Measurements from ENCODE around the gene ATXN7L3. TPM values are rescaled to one million over a fixed set of nuclear protein-coding genes. Genes with fewer than 3 reads are reported as not detected.

The ATXN7L3 gene
- total and polyA plus RNA-seq, 12 donors, result 23.7 to 40.6 (median 30.7) TPM

DNA sequence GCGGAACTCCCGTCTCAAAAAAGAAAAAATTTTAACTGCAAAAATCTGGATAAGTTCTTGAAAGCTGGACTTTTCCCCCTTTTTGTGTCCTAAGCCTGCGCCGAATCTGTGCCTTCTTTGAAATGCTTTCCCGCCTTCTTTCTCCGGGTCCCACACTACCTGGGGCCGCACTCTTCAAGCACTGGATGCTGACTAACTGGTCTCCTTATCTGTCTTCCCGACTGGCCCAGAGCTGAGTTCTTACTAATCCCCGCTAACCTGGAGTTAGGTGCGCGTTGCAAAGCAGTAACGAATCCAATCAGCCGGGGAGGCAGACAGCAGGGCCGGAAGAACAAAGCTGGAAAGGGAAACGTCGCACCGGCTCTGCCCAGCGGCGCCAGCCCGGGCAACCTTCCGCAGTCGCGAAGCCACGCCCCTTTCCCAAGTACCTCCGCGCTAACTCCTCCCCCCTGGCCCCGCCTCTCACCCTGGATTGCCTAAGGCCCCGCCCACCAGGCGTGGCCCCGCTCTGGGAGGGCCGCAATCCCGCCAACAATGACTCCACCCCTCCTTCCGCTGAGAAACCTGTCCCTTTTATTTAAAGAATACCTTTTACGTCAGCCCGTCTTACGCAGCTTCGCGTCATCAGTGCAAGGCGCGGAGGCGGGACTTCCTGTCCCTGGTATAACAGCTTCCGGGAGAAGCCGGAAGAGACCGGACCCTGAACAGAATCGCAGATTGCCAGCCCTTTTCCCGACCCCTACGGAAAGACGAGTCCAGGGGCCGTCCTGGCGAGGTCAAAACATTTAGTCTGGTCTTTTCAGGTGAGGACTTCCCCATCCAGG, 13.2 kb downstream of the ATXN7L3 start, which contains the start of gene TMUB2:
Gene TMUB2, plus strand, starts transcription at position 666 of the 824 bp plus-strand sequence. CDS start 737 bp downstream, outside the sequence.
- TF ChIP-seq, protein P1, sequence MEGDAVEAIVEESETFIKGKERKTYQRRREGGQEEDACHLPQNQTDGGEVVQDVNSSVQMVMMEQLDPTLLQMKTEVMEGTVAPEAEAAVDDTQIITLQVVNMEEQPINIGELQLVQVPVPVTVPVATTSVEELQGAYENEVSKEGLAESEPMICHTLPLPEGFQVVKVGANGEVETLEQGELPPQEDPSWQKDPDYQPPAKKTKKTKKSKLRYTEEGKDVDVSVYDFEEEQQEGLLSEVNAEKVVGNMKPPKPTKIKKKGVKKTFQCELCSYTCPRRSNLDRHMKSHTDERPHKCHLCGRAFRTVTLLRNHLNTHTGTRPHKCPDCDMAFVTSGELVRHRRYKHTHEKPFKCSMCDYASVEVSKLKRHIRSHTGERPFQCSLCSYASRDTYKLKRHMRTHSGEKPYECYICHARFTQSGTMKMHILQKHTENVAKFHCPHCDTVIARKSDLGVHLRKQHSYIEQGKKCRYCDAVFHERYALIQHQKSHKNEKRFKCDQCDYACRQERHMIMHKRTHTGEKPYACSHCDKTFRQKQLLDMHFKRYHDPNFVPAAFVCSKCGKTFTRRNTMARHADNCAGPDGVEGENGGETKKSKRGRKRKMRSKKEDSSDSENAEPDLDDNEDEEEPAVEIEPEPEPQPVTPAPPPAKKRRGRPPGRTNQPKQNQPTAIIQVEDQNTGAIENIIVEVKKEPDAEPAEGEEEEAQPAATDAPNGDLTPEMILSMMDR (IDR thresholded peaks at IDR 0.05), result no peak
- Histone ChIP-seq H3K27ac (peak within 1 kb of the TSS; percentile 87 to 99 (median 96)), H3K27me3 (no peaks in the 10 kb centered on the region), H3K9me3 (no peaks in the 10 kb centered on the region), H3K36me3 (peaks cover 0 to 56% (median 21%) of the 10 kb centered on the region in 9 donors), H3K4me1 (peaks cover 11 to 42% (median 27%) of the 10 kb centered on the region in 9 donors), H3K4me3 (peak within 1 kb of the TSS; percentile 78 to 95 (median 88))
- 0 to 1% methylated on average over 50 of the region's 50 CpGs for WGBS, 2 donors
- DNase-seq, result peak; percentile 99
- peak; percentile 95 to 99 (median 97) for ATAC-seq
- intact Hi-C loops (cut with DNase I), result loop anchor here in 2 of 10 donors (1.0 to 2.0 kb wide), 2 partner anchors 13 to 32 kb away; partner anchors contain the start of genes ATXN7L3 (in 1 of the 2) and UBTF (in 1 of the 2)

DNA sequence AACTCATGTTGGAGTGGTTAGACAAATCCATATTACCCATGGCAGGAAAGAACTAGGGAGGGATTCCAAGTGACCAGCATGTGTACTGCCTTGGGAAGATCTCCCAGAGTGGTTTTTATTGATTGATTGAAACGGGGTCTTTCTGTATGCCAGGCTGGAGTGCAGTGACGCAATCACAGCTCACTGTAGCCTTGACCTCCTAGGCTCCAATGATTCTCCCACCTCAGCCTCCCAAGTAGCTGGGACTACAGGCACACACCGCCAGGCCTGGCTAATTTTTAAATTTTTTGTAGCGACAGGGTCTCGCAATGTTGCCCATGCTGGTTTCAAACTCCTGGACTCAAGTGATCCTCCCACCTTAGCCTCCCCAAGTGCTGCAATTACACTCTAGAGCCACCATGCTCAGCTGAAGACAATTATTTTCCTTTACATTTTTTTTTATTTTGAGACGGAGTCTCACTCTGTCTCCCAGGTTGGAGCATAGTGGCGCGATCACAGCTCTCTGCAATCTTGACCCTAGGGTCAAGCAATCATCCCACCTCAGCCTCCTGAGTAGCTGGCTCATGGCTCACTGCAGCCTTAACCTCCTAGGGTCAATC, 15.4 kb downstream of the ATXN7L3 start:
- DNase-seq, result no peak
- WGBS, 2 donors, result 87 to 92% methylated on average over 8 of the region's 8 CpGs
- H3K27ac ChIP-seq, result no peak overlapping the region

DNA sequence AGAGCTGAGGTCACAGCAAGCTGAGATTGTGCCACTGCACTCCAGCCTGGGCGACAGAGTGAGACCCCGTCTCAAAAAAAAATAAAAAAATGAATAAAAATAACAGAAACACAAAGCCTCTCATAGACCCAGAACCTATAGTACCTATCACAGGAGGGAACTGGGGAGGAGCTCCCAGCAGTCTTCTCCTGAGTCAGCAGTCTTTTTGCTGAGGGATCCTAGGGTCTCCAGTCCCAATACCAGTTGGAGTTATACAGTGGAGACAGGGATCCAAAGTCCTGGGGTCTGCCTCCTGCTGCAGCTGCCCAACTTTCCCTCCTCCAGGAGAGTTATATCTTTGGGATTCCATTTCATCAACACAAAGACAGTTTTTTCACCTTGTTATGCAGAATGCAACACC, 16.7 kb downstream of the ATXN7L3 start:
- TF ChIP-seq, protein P1 (IDR thresholded peaks at IDR 0.05), result no peak
- no peak overlapping the region for H3K4me3 ChIP-seq
- intact Hi-C loops (cut with DNase I), result no loop called here
- DNase-seq (no peak), ATAC-seq (no peak)
- H3K9me3 ChIP-seq, result no peaks in the 10 kb centered on the region
- no peak overlapping the region for H3K27ac ChIP-seq
- H3K36me3 ChIP-seq, result peaks cover 0 to 41% (median 12%) of the 10 kb centered on the region in 9 donors
- no peaks in the 10 kb centered on the region for H3K27me3 ChIP-seq
- 89 to 93% methylated on average over 2 of the region's 2 CpGs for whole genome bisulfite sequencing, 2 donors
- H3K4me1 ChIP-seq, result peaks cover 8 to 28% (median 20%) of the 10 kb centered on the region in 9 donors

More for the DNA sequence above, 15.4 kb downstream of the ATXN7L3 start:
- H3K4me1 ChIP-seq, result peaks cover 11 to 41% (median 27%) of the 10 kb centered on the region in 9 donors
- H3K4me3 ChIP-seq, result no peak overlapping the region
- TF ChIP-seq, protein P1 (IDR thresholded peaks at IDR 0.05), result no peak
- H3K36me3 ChIP-seq, result peaks cover 0 to 36% (median 12%) of the 10 kb centered on the region in 9 donors
- intact Hi-C loops (cut with DNase I), result no loop called here
- ATAC-seq, result no peak
- no peaks in the 10 kb centered on the region for H3K27me3 ChIP-seq
- no peaks in the 10 kb centered on the region for H3K9me3 ChIP-seq

GRCh38 chr17:44178133-44178532, 21.6 kb downstream of the ATXN7L3 start:
- no peak overlapping the region for H3K4me3 ChIP-seq
- no peak for DNase-seq
- H3K27me3 ChIP-seq, result no peaks in the 10 kb centered on the region
- H3K4me1 ChIP-seq, result no peaks in the 10 kb centered on the region
- TF ChIP-seq, protein P1 (IDR thresholded peaks at IDR 0.05), result no peak
- H3K9me3 ChIP-seq, result no peaks in the 10 kb centered on the region
- 92 to 94% methylated on average over 14 of the region's 14 CpGs for WGBS, 2 donors
- H3K27ac ChIP-seq, result no peak overlapping the region
- ATAC-seq, result peak in 3 of 8 donors; percentile 12 to 17 (median 15)
- H3K36me3 ChIP-seq, result peaks cover 0 to 68% (median 8%) of the 10 kb centered on the region in 9 donors
- intact Hi-C loops (cut with DNase I), result no loop called here

All from heart right ventricle (tissue), 16 donors.